Naive thymus-derived CD8-positive, alpha-beta T cell (primary cell): ENCODE results near the gene ALDH1A1. TPM values are rescaled to one million over a fixed set of nuclear protein-coding genes. Genes with fewer than 3 reads are reported as not detected.
A peak's percentile ranks its signal among the peaks of the same experiment; 100 is the strongest.
"Not testable (repeated sequence)": the region's sequence is repeated elsewhere in the genome, so short reads cannot be mapped to it uniquely, and the experiment has no call there.

Experiments
- ATAC-seq, 2 donors: fragments of 150-1000 bp; cut with Tn5 transposase in 1 of 2; sonication (Bioruptor Pico), chemical (Tn5 transposase) in 1 of 2; 1 replicate in 1 of 2; 2 replicates in 1 of 2; pipeline ENCODE4 v1.10.0; 2021; ENCODE audit warnings: mild to moderate bottlenecking in 2 of 2, moderate library complexity in 2 of 2
- POLR2A ChIA-PET: fragments of 350-600 bp; sonication (Branson Sonifier 250); formaldehyde crosslinking; loops from one replicate; lab custom pipeline; 2021; ENCODE audit warnings: antibody characterized with exemption; lab: Charles Lee
- DNase-seq, 10 donors: peaks; one replicate each; pipeline versions ENCODE4 v3.0.0 to v3.0.0-alpha.2; 2020 to 2022
- H3K27ac Mint-ChIP-seq, 10 donors: one replicate each; pipeline ENCODE4 v1.8.0; 2020 to 2022; ENCODE audit warnings: mild to moderate bottlenecking in 10 of 10, mixed read lengths in 10 of 10, moderate library complexity in 4 of 10, inconsistent platforms in 1 of 10
- H3K27me3 Mint-ChIP-seq, 5 donors: one replicate each; pipeline ENCODE4 v1.8.0; 2021 to 2022; ENCODE audit warnings: mixed read lengths in 5 of 5
- H3K36me3 Mint-ChIP-seq, 3 donors: one replicate each; pipeline ENCODE4 v1.8.0; 2020 to 2022; ENCODE audit warnings: mixed read lengths in 3 of 3, mild to moderate bottlenecking in 2 of 3, inconsistent platforms in 1 of 3
- H3K4me1 Mint-ChIP-seq, 4 donors: one replicate each; pipeline ENCODE4 v1.8.0; 2021 to 2022; ENCODE audit warnings: mixed read lengths in 4 of 4
- H3K4me3 Mint-ChIP-seq, 10 donors: one replicate each; pipeline ENCODE4 v1.8.0; 2020 to 2022; ENCODE audit warnings: mild to moderate bottlenecking in 10 of 10, mixed read lengths in 10 of 10, moderate library complexity in 6 of 10, inconsistent platforms in 1 of 10
- H3K9me3 Mint-ChIP-seq, 9 donors: one replicate each; pipeline ENCODE4 v1.8.0; 2020 to 2022; ENCODE audit warnings: mixed read lengths in 9 of 9, mild to moderate bottlenecking in 3 of 9, inconsistent platforms in 1 of 9, moderate library complexity in 1 of 9
- polyA plus RNA-seq, 3 donors: library from polyadenylated mRNA; unstranded; fragments of 300-500 nt; fragmentation: Illumina TruSeq; gene quantifications; one replicate each; pipeline ENCODE4 v1.2.3, GENCODE V29; 2021
- total RNA-seq, 8 experiments: library from RNA in 2 of 8; stranded (reverse) in 2 of 8; gene quantifications; one replicate each; pipeline ENCODE4 v1.2.3 and lab custom pipeline; 2021 to 2026

The ALDH1A1 gene
- total and polyA plus RNA-seq, 5 experiments from 2014 or later: 0.11 to 0.30 (median 0.23) TPM; not detected in 2

- H3K36me3 Mint-ChIP-seq: peaks cover 0 to 5% (median 0%) of the 10 kb centered on the region in 3 donors
- H3K4me3 Mint-ChIP-seq: no peak overlapping the region
- peaks cover 0 to 5% (median 0%) of the 10 kb centered on the region in 4 donors for H3K4me1 Mint-ChIP-seq
- peaks cover 0 to 11% (median 4%) of the 10 kb centered on the region in 5 donors for H3K27me3 Mint-ChIP-seq
- no peak overlapping the region for H3K27ac Mint-ChIP-seq
- DNase-seq (no peak), ATAC-seq (no peak)
- H3K9me3 Mint-ChIP-seq: peaks cover 0 to 13% (median 0%) of the 10 kb centered on the region in 9 donors
- POLR2A ChIA-PET: no interaction called here
Observed at GRCh38 chr9:72864327-72864726, 88.5 kb downstream of the ALDH1A1 start.

- DNase-seq (no peak), ATAC-seq (no peak)
- Mint-ChIP-seq H3K27me3 (peaks cover 0 to 10% (median 2%) of the 10 kb centered on the region in 5 donors), H3K36me3 (peaks cover 0 to 5% (median 0%) of the 10 kb centered on the region in 3 donors), H3K9me3 (peaks cover 0 to 13% (median 0%) of the 10 kb centered on the region in 9 donors), H3K27ac (no peak overlapping the region), H3K4me3 (no peak overlapping the region), H3K4me1 (peaks cover 0 to 5% (median 0%) of the 10 kb centered on the region in 4 donors)
- POLR2A ChIA-PET: no interaction called here
Observed at GRCh38 chr9:72863456-72864094, 89.3 kb downstream of the ALDH1A1 start.

DNA sequence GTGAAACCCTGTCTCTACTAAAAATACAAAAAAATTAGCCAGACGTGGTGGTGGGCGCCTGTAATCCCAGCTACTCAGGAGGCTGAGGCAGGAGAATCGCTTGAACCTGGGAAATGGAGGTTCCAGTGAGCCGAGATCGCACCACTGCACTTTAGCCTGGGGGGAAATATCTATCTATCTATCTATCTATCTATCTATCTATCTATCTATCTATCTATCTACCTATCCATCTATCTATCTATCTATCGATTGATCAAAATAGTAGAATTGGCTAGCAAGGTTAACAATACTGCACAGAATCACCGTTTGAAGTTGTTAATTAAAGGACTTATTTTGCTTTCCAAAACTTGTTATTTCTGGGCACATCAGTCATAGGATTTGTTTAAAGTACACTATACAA lies 90.1 kb downstream of the ALDH1A1 start:
- POLR2A ChIA-PET, H3K4me1 Mint-ChIP-seq, H3K27me3 Mint-ChIP-seq, DNase-seq, ATAC-seq, H3K9me3 Mint-ChIP-seq, H3K36me3 Mint-ChIP-seq, H3K4me3 Mint-ChIP-seq, H3K27ac Mint-ChIP-seq: not testable (repeated sequence)

DNA sequence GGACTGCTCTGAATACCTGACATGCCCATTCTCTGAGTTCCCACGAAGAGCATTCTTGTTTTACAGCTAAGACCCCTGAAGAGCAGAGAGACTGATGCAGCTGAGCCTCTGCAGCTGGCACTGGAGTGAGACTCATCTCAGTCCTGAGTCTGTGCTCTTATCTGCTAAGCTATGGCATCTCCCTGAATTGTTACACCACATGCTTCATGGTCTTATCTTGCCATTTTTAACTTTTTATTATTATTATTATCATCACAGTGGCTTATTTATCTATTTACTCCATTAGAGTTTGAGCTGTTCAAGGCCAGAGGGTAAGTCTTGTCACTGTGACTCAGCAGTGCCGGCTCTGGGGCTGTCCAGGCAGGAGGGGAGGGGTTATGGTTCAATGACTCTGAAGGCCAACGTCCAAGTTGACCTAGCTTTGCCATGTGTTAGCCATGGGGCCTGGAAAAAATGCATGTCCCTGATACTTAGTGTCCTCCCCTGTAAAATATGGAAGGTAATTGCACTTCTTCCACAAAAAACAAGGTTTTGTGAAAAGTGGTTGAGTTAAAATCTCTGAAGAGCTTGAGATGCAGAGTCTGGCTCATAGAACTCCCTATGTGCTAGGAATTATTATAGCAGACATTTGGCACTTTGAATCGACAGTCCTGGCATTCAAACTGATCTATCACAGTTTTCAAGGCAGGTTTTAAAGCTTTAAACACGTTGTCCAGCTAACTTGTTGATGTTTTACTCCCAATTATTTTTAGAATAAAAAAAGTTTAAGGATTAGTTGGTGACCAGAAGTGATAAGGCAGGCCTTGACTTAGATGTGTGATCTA lies 94.6 kb downstream of the ALDH1A1 start:
- Mint-ChIP-seq H3K4me3 (no peak overlapping the region), H3K9me3 (no peaks in the 10 kb centered on the region), H3K27me3 (peaks cover 0 to 2% (median 0%) of the 10 kb centered on the region in 5 donors), H3K27ac (no peak overlapping the region), H3K4me1 (peaks cover 0 to 2% (median 0%) of the 10 kb centered on the region in 4 donors), H3K36me3 (no peaks in the 10 kb centered on the region)
- DNase-seq (no peak), ATAC-seq (no peak)
- POLR2A ChIA-PET: no interaction called here

GRCh38 chr9:72857624-72857996 lies 95.2 kb downstream of the ALDH1A1 start:
- Mint-ChIP-seq H3K4me1 (peaks cover 0 to 2% (median 0%) of the 10 kb centered on the region in 4 donors), H3K36me3 (no peaks in the 10 kb centered on the region), H3K27ac (no peak overlapping the region), H3K4me3 (no peak overlapping the region), H3K9me3 (no peaks in the 10 kb centered on the region), H3K27me3 (peaks cover 0 to 2% (median 0%) of the 10 kb centered on the region in 5 donors)
- ATAC-seq: no peak
- POLR2A ChIA-PET: no interaction called here
- no peak for DNase-seq

DNA sequence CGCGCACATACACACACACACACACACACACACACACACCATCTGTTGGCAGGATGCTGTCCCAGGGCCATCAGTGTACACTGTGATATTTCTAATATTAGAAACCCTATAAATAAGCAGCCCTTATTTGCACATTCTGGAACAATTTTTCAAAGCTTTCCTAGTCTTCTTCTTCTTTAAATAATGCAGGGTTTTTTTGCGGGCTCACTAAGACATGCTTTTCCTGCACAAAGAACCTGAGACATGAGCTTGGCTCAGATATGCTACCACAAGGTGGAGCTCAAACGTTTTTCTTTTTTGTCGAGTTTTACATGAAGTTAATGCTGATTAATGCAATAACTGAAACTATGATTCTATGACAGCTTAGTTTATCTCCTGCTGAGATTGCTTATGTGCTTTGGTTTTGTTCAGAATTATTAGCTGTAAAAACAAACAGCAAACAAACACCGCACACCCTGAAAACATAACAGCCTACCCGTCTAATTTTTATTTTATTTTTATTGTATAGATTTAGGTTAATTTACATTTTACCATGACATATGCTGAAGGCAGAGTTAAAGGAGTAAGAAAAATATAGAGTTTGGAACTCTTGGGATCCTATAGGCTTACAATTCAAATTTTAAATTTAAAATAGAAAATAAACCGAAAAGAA lies 95.8 kb downstream of the ALDH1A1 start:
- Mint-ChIP-seq H3K27ac (no peak overlapping the region), H3K4me1 (no peaks in the 10 kb centered on the region), H3K9me3 (no peaks in the 10 kb centered on the region), H3K27me3 (peaks cover 0 to 2% (median 0%) of the 10 kb centered on the region in 5 donors), H3K36me3 (no peaks in the 10 kb centered on the region), H3K4me3 (no peak overlapping the region)
- POLR2A ChIA-PET: no interaction called here
- DNase-seq (peak in 2 of 10 donors; percentile 4 to 8), ATAC-seq (no peak)

DNA sequence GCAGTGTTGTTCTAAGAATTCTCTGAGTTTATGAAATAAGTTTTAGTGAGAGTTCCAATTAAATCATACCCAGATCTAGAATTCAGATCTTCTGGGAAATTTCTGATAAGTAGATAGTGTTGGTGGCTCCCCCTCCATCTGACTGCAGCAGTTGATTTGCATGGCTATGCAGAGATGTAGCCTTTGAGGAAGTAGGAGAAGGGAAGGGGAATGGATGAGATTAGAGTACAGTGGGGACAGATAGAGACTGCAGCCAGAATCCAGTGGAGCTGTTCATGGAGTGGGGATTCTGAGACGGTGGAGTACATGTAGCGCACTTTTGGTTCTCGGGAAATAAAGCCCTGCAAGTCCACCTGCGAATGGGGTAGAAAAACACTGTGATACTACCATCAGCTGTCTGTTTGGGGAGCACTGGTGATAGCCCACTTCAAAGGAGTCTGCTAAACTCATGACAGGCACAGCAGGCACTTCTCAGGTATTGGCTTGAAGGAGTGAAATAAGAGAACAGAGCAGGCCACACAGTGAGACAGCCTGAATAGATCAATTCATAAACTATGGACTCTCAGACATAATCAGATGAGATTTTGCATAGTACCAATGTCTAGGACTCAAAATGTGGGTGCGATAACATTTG lies 96.8 kb downstream of the ALDH1A1 start:
- Mint-ChIP-seq H3K4me3 (no peak overlapping the region), H3K36me3 (no peaks in the 10 kb centered on the region), H3K9me3 (peaks cover 0 to 5% (median 0%) of the 10 kb centered on the region in 9 donors), H3K27me3 (peaks cover 0 to 2% (median 0%) of the 10 kb centered on the region in 5 donors), H3K4me1 (no peaks in the 10 kb centered on the region), H3K27ac (no peak overlapping the region)
- POLR2A ChIA-PET: no interaction called here
- DNase-seq: no peak
- ATAC-seq: no peak

- Mint-ChIP-seq H3K27ac (no peak overlapping the region), H3K27me3 (peaks cover 0 to 2% (median 0%) of the 10 kb centered on the region in 5 donors), H3K4me3 (no peak overlapping the region), H3K4me1 (no peaks in the 10 kb centered on the region), H3K9me3 (peaks cover 0 to 5% (median 0%) of the 10 kb centered on the region in 9 donors), H3K36me3 (no peaks in the 10 kb centered on the region)
- no peak for DNase-seq
- POLR2A ChIA-PET: no interaction called here
- ATAC-seq: no peak
Observed at GRCh38 chr9:72855321-72855720, 97.5 kb downstream of the ALDH1A1 start.

Other genes with a start within 250 kb of the ALDH1A1 start
- 10 to 100 TPM; 89.4 to 91.7 TPM for gene ANXA1, start 198.8 kb upstream of the ALDH1A1 start, total RNA-seq
- 100 to 1,000 TPM in 1 of 3 donors, 10 to 100 TPM in 2; 33.9 to 239 (median 59.4) TPM for gene ANXA1, start 198.8 kb upstream of the ALDH1A1 start, polyA plus RNA-seq